IPS DF 6.9 (cell line): Measurements from ENCODE around the gene PRR18.

ENCODE experiments used
- DNase-seq: peaks from one replicate; pipeline ENCODE4 v3.0.0-alpha.2; 2013; ENCODE audit warnings: low read depth, low spot score
- H3K27ac ChIP-seq: one replicate; pipeline ENCODE4 v1.5.1; 2013; ENCODE audit warnings: low read length, control low read depth
- H3K27me3 ChIP-seq: 2 replicates; pipeline ENCODE4 v1.6.1; 2013; ENCODE audit warnings: mild to moderate bottlenecking, low read length; ENCODE audit not compliant: control insufficient read depth, insufficient read depth
- H3K36me3 ChIP-seq: 2 replicates; pipeline ENCODE4 v1.6.1; 2013; ENCODE audit warnings: low read length; ENCODE audit not compliant: control insufficient read depth, insufficient read depth
- H3K4me1 ChIP-seq: 2 replicates; pipeline ENCODE4 v1.6.1; 2013; ENCODE audit warnings: low read length; ENCODE audit not compliant: control insufficient read depth, insufficient read depth
- H3K4me3 ChIP-seq: 2 replicates; pipeline ENCODE4 v1.5.1; 2013; ENCODE audit warnings: mild to moderate bottlenecking, low read length
- H3K9me3 ChIP-seq: 2 replicates; pipeline ENCODE4 v1.6.1; 2013; ENCODE audit warnings: low read length, inconsistent platforms; ENCODE audit not compliant: control insufficient read depth, insufficient read depth
- WGBS: extraction: QIAGEN DNeasy Blood & Tissue Kit; methylation state at CpG from one replicate; pipeline ENCODE4 v1.1.7; 2013; ENCODE audit warnings: mixed read lengths, missing lambda C conversion rate; ENCODE audit not compliant: insufficient read length, insufficient coverage; 5-methylcytosine and 5-hydroxymethylcytosine counted together

The PRR18 gene

DNA sequence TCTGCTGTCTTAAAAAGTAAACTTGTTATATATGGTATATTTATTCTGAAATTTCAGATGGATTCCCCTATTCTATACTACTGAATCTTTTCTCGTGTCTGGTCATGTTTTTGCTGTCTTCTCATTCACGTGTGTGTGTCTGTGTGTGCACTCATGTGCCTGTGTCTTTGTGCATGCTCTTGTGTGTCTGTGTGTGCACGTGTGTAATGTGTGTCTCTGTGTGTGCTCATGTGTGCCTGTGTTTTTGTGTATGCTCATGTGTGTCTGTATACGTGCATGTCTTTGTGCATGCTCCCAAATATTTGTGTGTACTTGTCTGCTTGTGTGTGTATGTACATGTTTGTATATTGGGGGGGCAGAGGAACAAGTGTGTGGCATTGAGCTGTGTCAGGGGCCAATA lies 34.0 kb downstream of the PRR18 start:
- H3K27ac ChIP-seq, result no peak overlapping the region
- H3K36me3 ChIP-seq, result no peaks in the 10 kb centered on the region
- H3K4me1 ChIP-seq, result no peaks in the 10 kb centered on the region; the same call in 1 of the 2 replicates
- no peaks in the 10 kb centered on the region for H3K9me3 ChIP-seq
- no peak overlapping the region for H3K4me3 ChIP-seq
- no peaks in the 10 kb centered on the region for H3K27me3 ChIP-seq
- whole genome bisulfite sequencing, result no CpG with 5 or more reads among the region's 4 CpGs
- DNase-seq, result no peak

DNA sequence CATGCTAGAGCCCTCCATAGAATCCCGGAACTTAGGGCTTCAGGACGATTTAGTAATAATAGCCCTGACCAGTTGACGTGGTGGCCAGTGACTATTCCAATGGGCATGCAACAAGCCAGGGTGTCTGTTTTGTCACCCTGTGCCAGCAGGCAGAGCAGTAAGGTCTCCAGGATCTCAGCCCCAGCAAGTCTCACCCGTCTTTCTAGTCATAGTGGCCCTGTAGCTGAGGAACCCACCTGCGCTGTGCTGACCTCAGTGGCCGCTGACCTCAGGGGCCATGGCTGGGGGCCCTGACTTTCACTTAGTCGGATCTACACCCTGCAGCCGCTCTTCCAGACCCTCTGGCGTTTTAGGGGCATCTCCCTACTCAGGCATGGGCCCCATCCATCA lies 36.8 kb downstream of the PRR18 start:
- no peak for DNase-seq
- no CpG with 5 or more reads among the region's 9 CpGs for WGBS
- Histone ChIP-seq H3K27me3 (peaks cover 2% of the 10 kb centered on the region; the same call in 1 of the 2 replicates), H3K4me1 (0 out of 2 replicates have a peak, but pooled peaks cover 2% of the 10 kb centered on the region), H3K9me3 (no peaks in the 10 kb centered on the region), H3K36me3 (no peaks in the 10 kb centered on the region), H3K27ac (no peak overlapping the region), H3K4me3 (no peak overlapping the region)

DNA sequence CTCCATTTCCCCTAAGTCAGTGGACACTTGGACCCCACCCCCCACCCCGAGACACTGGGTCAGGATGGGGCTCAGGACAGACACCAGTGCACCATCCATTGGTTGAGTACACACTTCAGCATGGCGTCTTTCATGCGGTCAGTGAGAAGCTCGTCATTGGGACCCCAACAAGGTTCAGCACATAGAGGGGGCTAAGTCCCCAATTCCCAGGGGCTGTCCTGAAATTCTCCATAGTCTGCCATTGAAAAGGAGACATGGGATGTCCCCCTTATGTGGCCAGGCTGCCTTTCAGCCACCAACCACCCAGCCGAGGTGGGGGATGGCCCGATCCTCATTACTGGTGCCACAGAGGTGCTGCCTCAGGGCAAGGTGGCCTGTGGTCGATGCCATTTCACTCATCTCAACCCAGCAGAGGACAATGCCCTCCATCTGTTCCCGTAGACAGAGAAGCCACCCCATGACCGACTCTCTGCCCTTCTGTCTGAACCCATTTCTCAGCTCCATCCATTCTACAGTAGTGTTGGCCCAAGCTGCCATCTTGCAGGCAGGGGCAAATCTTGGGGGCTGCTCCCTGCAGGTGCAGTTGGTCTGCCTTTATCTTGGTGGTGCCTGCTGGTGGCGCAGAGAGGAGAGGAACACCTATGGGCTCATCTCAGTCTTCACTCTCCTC lies 37.4 kb downstream of the PRR18 start:
- DNase-seq, result no peak
- WGBS, result no CpG with 5 or more reads among the region's 10 CpGs
- no peak overlapping the region for H3K27ac ChIP-seq
- no peaks in the 10 kb centered on the region for H3K9me3 ChIP-seq
- H3K4me1 ChIP-seq, result 0 out of 2 replicates have a peak, but pooled peaks cover 2% of the 10 kb centered on the region
- peaks cover 2% of the 10 kb centered on the region; the same call in 1 of the 2 replicates for H3K27me3 ChIP-seq
- no peak overlapping the region for H3K4me3 ChIP-seq
- H3K36me3 ChIP-seq, result no peaks in the 10 kb centered on the region

DNA sequence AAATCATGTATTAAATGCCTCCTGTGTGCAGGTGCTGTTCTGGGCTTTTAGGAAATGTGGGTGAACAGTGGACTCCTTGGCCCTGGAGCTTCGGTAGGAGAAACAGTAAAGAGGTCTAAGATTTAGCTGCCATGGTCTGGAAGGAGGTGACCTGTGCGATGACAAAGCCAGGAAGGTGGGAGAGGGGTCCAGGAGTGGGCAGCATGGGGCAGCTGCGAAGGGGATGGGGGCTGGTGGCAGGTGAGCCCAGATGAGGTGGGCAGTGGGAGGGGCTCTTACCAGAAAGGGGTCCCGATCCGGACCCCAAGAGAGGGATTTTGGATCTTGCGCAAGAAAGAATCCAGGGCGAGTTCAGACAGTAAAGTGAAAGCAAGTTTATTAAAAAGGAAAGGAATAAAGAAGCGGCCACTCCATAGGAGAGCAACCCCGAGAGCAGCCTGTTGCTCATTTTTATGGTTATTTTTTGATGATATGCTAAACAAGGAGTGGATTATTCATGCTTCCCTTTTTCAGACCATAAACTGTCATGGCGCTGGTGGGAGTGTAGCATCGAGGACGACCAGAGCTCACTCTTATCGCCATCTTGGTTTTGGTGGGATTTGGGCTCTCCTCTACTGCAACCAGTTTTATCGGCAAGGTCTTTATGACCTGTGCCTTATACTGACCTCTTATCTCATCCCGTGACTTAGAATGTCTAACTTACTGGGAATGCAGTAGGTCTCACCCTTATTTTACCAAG lies 38.7 kb downstream of the PRR18 start:
- Histone ChIP-seq H3K27ac (no peak overlapping the region), H3K4me3 (no peak overlapping the region), H3K4me1 (0 out of 2 replicates have a peak, but pooled peaks cover 2% of the 10 kb centered on the region), H3K9me3 (no peaks in the 10 kb centered on the region), H3K27me3 (peaks cover 2% of the 10 kb centered on the region; the same call in 1 of the 2 replicates), H3K36me3 (no peaks in the 10 kb centered on the region)
- DNase-seq, result no peak
- no CpG with 5 or more reads among the region's 15 CpGs for WGBS

DNA sequence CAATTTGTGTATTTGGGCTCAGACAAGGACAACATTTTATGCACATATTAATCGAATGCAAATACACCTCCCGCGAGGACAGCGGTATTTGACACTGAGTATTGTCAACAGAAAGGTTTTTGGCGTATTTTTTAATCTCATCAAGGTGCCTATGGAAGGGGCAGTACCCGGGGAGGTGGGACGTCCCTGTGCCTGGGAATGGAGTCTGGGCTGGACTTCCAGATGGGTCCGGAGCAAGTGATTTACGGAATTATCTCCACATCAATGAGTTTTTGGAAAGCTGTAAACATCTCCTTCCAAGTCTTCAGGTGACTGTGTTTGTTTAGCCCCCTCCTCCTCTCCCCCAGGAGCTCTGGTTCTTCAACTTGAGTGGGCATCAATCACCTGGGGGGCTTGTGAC lies 39.8 kb downstream of the PRR18 start:
- WGBS, result no CpG with 5 or more reads among the region's 9 CpGs
- Histone ChIP-seq H3K4me1 (0 out of 2 replicates have a peak, but pooled peaks cover 2% of the 10 kb centered on the region), H3K9me3 (no peaks in the 10 kb centered on the region), H3K27ac (no peak overlapping the region), H3K27me3 (peaks cover 2% of the 10 kb centered on the region; the same call in 1 of the 2 replicates), H3K36me3 (no peaks in the 10 kb centered on the region), H3K4me3 (no peak overlapping the region)
- no peak for DNase-seq

DNA sequence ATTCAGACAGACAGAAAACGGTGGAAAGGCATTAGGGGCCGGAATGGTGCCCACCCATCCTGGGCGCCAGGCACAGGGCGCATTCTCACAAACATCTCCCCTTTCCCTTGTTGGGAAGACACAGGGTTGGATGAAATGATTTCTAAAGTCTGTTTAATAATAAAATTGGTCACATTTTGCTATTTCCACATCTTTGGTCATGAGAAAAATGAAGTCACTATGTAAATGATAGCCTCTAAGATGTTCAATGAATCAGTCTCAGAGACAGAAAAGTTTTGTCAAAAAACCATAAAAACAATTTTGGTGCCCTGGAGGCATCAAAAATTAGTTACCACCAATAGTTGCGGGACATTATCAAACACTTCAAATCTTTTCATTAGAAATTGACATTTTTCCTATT lies 40.7 kb downstream of the PRR18 start:
- Histone ChIP-seq H3K36me3 (no peaks in the 10 kb centered on the region), H3K9me3 (no peaks in the 10 kb centered on the region), H3K27me3 (peaks cover 2% of the 10 kb centered on the region; the same call in 1 of the 2 replicates), H3K4me3 (no peak overlapping the region), H3K4me1 (0 out of 2 replicates have a peak, but pooled peaks cover 2% of the 10 kb centered on the region), H3K27ac (no peak overlapping the region)
- WGBS, result no CpG with 5 or more reads among the region's 5 CpGs
- no peak for DNase-seq

DNA sequence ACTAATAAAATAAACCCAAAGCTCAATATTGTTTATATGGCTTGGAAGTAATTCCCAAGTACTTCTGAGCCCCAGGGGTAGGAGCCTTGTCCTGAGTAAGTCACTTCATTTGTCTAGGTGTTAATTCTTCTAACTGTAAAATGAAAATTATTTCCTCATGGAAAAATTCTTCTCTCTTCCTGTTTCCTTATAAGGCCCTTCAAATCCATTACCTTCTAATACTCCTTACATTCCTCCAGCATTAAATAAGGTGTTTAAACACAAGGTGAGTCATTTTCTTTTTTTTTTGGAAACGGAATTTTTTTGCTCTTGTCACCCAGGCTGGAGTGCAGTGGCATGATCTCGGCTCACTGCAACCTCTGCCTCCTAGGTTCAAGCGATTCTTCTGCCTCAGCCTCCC lies 41.9 kb downstream of the PRR18 start:
- Histone ChIP-seq H3K27me3 (peaks cover 2% of the 10 kb centered on the region; the same call in 1 of the 2 replicates), H3K4me3 (no peak overlapping the region), H3K9me3 (no peaks in the 10 kb centered on the region), H3K36me3 (no peaks in the 10 kb centered on the region), H3K27ac (no peak overlapping the region), H3K4me1 (0 out of 2 replicates have a peak, but pooled peaks cover 2% of the 10 kb centered on the region)
- no CpG with 5 or more reads among the region's 3 CpGs for whole genome bisulfite sequencing
- DNase-seq, result no peak

DNA sequence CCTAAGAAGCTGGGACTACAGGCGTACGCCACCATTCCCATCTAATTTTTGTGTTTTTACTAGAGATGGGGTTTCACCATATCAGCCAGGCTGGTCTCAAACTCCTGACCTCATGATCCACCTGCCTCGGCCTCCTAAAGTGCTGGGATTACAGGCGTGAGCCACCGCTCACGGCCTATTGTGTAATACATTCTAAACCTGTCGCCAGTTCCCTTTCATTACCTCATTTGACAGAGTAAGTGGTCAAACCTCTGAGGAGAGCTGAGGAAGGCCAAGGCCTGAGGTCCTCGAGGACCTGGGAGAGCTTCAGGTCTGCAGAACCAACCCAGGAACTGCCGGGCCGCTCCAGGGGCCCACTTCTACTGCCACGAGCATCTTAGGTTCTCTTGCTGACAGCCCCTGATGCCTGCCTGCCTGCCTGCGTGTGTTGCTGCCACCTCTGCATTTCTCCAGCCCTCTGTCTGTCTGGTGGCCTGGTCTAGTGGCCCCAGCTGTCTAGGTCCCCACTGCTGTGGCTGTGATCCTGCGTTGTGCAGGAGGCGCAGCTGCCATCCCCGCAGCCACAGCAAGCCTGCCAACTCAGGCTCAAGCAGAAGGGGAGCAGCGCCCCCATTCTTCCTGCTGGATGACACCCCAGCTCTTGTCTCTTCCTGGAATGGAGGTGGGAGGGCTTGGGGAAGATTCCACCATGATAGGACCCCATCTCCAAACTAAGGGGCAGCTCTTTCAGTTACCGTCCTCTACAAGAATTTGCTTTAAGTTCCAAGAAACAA lies 45.3 kb downstream of the PRR18 start:
- Histone ChIP-seq H3K9me3 (no peaks in the 10 kb centered on the region), H3K4me3 (no peak overlapping the region), H3K27me3 (no peaks in the 10 kb centered on the region; the same call in 1 of the 2 replicates), H3K27ac (no peak overlapping the region), H3K36me3 (no peaks in the 10 kb centered on the region), H3K4me1 (peaks cover 2% of the 10 kb centered on the region; the same call in 1 of the 2 replicates)
- no CpG with 5 or more reads among the region's 17 CpGs for WGBS
- DNase-seq, result no peak

DNA sequence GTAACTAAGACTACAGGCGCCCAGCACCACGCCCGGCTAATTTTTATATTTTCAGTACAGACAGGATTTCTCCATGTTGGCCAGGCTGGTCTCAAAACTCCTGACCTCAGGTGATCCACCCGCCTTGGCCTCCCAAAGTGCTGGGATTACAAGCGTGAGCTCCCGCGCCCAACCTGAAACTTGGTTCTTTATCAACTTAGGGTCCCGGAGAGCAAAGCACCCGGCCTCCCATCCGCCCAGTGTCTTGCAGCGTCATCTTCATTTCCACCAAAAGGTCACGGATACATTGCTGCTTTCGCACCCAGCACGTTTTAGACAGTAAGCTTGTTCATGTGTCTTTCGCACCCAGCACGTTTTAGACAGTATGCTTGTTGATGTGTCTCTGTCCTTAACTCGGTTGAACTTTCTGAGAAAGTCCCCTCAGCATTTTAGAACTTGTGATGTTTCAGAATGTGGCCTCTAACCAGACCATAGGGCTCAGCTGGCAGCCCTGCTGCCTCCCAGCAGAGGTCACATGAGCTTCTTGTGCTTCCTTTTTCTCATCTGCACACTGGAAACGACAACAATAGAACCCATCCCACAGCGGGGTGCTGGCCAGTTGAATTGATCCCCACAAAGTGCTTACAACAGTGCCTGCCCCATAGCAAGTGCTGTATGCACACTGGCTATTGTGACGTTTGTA lies 48.8 kb downstream of the PRR18 start:
- Histone ChIP-seq H3K36me3 (no peaks in the 10 kb centered on the region), H3K4me3 (no peak overlapping the region), H3K27ac (no peak overlapping the region), H3K27me3 (peaks cover 4% of the 10 kb centered on the region; the same call in 1 of the 2 replicates), H3K9me3 (no peaks in the 10 kb centered on the region), H3K4me1 (peaks cover 2% of the 10 kb centered on the region; the same call in 1 of the 2 replicates)
- no peak for DNase-seq
- no CpG with 5 or more reads among the region's 20 CpGs for WGBS
